ES-I3 (cell line): ENCODE data around the gene MRPS34.
"Not testable (repeated sequence)": the region's sequence is repeated elsewhere in the genome, so short reads cannot be mapped to it uniquely, and the experiment has no call there.

Source experiments
- H3K36me3 ChIP-seq: 2 replicates; pipeline ENCODE4 v1.6.1; 2013; ENCODE audit warnings: mild to moderate bottlenecking, low read length, control low read depth, moderate library complexity; ENCODE audit not compliant: insufficient read depth
- H3K4me1 ChIP-seq: 2 replicates; pipeline ENCODE4 v1.6.1; 2013; ENCODE audit warnings: mild to moderate bottlenecking, control low read depth, low read length; ENCODE audit not compliant: insufficient read depth
- H3K9ac ChIP-seq: 2 replicates; pipeline ENCODE4 v1.6.1; 2013; ENCODE audit warnings: low read depth, mild to moderate bottlenecking, low read length, moderate library complexity
- H3K9me3 ChIP-seq: 2 replicates; pipeline ENCODE4 v1.6.1; 2013; ENCODE audit warnings: mild to moderate bottlenecking, low read length, moderate library complexity; ENCODE audit not compliant: control insufficient read depth, insufficient read depth

Gene MRPS34

DNA sequence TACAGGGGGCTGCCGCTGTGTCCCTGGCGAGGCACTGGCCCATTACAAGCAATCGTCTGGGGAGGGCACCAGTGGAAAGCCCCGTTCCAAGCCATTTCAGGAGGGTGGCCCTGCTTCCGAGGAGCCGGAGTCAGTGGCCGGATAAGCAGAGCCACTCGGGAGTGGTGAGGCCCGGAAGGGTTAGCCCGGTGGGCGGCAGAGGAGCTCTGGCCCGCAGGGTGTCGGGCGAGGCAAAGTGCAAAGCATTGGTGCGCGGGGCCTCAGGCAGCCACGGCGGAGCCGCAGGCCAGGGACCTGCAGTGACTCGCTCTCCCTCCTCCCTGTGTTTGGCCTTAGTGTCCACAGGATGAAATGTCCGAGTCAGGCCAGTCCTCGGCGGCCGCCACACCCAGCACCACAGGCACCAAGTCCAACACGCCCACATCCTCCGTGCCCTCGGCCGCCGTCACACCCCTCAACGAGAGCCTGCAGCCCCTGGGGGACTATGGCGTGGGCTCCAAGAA lies 26.2 kb downstream of the MRPS34 start:
- no peak overlapping the region for H3K9ac ChIP-seq
- peaks cover 6% of the 10 kb centered on the region; the same call in 1 of the 2 replicates for H3K36me3 ChIP-seq
- peaks cover 5% of the 10 kb centered on the region; the same call in 1 of the 2 replicates for H3K4me1 ChIP-seq
- no peaks in the 10 kb centered on the region for H3K9me3 ChIP-seq

DNA sequence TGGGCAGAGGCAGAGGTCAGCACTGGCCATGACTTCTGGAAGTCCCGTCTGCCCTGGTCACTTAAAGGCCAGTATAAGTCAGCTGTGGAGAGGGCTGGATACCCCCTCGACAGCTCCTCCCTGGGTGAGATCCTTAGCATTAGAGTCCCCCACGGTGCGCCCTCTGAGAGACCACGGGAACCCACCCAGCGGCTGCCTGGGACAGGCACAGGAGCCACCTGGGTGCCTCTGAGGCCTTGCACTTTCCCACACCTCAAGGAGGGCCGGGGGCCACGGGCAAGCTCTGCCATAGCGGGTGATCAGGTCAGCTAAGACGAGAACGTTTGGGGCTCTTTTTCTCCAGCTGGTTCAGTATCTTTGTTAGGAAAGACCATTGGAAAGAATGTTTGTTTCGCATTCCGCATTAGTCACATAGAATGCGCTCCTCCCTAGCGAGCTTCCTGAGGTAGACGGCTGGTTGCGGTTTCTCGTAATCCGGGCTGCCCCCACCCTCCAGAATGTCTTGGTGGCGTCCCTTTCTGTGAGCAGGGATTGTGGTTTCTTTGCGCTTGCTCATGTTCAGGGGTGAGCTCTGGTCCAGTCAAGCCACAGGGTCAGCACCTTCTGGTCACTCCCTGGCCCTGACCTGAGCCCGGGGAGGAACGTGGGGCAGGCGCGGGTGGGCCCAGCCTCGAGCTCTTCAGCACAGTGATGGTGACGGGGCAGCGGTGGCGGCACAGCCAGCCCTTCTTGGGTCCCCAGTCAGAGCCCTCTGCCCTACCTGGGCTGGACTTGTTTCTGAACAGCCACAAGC lies 26.8 kb downstream of the MRPS34 start:
- Histone ChIP-seq H3K36me3 (peaks cover 6% of the 10 kb centered on the region; the same call in 1 of the 2 replicates), H3K9me3 (no peaks in the 10 kb centered on the region), H3K9ac (no peak overlapping the region), H3K4me1 (peaks cover 5% of the 10 kb centered on the region; the same call in 1 of the 2 replicates)

DNA sequence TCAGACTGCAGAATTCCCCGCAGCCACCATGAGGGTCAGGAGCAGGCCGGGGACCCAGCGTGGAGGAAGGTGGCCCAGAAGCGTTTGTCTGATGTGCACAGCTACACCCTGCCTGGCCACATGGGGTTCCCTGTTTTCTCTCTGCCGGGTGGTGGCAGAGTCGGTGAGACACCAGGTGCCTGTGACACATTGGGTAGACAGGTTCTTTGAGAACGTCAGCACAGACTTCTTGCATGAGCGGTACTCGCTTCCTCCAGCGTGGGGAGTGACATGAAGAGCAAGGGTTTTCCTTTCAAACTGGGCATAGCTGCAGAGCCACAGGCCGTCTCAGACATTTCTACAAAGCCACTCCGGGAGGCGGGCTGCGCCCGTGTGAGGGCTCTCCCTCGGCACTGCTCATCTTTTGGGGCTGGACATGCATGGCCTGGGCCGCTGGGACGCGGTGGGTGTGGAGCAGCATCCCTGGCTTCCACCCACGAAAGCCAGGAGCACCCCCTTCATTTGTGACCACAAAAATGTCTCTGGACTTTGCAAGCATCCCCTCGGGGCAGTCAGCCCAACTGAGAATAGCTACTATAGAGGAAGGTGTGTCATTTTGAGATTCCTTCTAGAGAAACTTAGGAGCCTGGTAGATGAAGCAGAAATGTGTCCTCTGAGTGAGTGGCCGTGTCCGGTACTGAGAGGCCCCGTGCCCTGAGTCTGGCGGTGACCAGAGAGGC lies 27.6 kb downstream of the MRPS34 start:
- Histone ChIP-seq H3K36me3 (peaks cover 6% of the 10 kb centered on the region; the same call in 1 of the 2 replicates), H3K9ac (no peak overlapping the region), H3K4me1 (peaks cover 5% of the 10 kb centered on the region; the same call in 1 of the 2 replicates), H3K9me3 (no peaks in the 10 kb centered on the region)

DNA sequence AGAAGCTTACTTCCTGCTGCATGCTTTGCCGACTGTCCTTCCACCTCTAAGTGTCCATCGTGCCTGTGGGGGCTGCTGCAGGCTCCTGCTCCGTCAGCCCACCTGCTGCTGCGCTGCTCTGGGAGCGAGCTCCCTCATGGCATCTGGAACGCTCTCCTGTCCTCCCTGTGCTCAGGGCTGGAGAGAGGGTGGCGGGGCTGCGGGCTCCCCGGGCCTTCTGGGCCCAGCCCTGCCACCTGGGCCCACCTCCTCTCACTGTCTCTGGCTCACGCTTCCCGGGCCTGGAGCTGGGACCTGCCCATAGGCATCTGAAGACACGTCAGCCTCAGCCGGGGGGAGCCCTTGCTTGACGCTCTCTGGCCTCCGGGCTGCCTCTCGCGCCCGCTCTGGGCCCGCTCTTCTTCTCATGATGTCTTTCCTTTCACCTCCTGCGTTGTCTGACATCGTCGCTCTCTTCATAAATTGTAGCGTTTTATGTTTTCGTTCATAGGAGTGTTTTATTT lies 28.5 kb downstream of the MRPS34 start:
- peaks cover 6% of the 10 kb centered on the region; the same call in 1 of the 2 replicates for H3K36me3 ChIP-seq
- H3K9ac ChIP-seq, result no peak overlapping the region
- no peaks in the 10 kb centered on the region for H3K9me3 ChIP-seq
- H3K4me1 ChIP-seq, result peaks cover 5% of the 10 kb centered on the region; the same call in 1 of the 2 replicates

DNA sequence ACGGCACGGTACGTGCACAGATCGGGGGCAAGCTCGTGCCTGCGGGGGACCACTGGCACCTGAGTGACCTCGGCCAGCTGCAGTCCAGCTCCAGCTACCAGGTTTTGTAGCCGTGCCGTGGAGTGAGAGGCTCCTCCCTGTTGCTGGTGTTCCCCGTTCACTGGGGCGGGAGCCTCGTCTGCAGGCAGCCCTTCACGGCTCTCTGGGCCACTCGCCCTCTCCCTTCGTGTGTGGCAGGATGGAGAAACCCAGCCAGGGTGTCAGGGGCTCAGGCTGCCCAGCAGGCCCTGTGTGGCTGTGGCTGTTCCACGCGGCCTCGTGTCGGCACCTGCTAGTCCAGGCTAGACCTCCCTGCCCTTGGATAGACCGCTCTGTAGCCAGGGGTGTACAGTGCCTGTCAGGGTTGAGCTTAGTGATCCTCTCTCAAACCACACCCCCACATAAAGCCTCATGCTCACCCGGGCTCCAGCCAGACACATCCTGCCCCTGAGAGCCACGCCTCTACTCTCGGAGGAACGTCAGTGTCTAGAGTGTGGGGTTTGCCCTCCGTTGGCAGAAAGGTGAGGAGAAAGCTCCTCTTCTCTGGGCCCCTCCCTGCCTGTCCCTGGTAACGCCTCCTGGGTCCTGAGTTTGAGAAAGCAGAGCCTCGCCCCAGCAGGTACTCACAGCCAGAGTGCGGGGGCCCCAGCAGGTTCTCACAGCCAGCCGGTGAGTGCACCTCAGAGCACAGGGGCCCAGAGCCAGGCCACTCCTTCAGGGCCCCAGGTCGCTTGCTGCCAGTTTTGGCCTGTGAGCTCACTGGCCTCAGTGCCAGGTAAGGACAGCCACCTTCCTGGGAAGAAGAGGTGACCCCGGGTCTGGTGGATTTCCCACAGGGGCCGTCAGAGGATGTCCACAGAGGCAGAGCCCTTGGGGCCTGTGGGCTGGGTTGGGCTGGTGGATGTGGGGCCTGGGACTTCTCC lies 29.3 kb downstream of the MRPS34 start:
- H3K9me3 ChIP-seq, result no peaks in the 10 kb centered on the region
- H3K9ac ChIP-seq, result no peak overlapping the region

DNA sequence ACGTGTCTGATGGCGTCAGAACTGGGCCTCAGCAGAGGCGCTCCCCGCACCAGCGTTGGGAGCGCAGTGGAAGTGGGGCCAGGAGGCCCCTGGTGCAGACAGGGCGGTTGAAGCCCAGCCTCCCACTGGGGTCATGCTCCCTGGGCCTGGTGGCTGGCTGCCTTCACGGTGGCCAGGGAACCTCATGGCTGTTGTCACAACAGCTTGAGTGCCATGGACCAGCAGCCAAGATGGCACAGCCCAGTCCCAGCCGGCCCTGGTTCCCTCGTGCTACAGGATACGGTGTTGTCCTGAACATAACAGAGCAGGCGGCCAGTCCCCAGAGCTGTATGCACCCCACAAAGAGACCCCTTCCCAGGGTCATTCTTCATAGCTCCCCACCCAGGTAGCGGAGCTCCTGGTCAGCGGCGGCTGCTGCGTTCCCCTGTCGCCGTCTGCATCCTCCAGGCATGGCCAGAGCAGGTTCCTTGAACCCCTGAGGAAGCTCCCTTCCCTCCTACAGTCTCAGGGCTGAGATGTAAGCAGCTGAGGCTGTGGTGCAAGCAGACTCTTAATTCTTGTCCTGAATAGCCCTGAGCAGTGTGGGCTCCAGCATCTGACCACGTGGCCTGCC lies 31.3 kb downstream of the MRPS34 start:
- peaks cover 5% of the 10 kb centered on the region; the same call in 1 of the 2 replicates for H3K4me1 ChIP-seq
- H3K9me3 ChIP-seq, result no peaks in the 10 kb centered on the region
- no peaks in the 10 kb centered on the region for H3K36me3 ChIP-seq
- no peak overlapping the region for H3K9ac ChIP-seq

More for the DNA sequence above, 29.3 kb downstream of the MRPS34 start:
- Histone ChIP-seq H3K4me1 (peaks cover 5% of the 10 kb centered on the region; the same call in 1 of the 2 replicates), H3K36me3 (peaks cover 1% of the 10 kb centered on the region; the same call in 1 of the 2 replicates)

DNA sequence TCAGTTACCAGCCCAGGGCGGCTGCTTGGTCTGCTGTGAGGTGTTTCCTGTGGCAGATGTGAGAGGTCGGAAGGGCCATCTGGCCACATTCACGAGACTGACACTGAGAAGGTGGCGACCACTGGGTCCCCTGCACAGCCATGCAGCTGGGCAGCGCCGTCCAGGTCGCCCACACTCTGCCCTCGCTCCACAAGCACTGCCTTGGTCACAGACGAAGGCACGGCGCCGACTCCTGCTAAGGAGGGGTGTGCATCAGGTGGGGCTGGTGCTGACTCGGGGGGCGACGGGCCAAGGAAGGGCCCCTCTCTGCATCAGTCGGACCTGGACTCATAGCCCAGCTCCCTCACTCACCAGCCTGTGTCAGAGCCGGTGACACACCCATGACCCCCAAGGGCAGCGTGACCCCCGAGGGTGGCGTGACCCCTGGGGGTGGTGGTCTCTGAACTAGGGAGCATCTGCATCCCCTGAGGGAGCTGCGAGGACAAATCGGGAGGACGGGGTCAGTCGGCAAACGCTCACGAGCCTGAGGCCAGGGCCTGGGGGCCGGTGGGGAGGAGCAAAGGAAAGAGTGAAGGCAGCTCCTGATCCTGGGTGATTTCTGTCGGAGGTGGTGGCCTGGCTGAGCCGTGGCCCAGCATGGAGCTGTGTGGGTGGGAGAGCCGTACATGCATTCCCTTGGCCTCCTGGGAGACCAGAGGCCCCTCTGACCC lies 32.0 kb downstream of the MRPS34 start:
- Histone ChIP-seq H3K4me1 (0 out of 2 replicates have a peak, but pooled peaks cover 5% of the 10 kb centered on the region), H3K9me3 (no peaks in the 10 kb centered on the region), H3K36me3 (no peaks in the 10 kb centered on the region), H3K9ac (no peak overlapping the region)

DNA sequence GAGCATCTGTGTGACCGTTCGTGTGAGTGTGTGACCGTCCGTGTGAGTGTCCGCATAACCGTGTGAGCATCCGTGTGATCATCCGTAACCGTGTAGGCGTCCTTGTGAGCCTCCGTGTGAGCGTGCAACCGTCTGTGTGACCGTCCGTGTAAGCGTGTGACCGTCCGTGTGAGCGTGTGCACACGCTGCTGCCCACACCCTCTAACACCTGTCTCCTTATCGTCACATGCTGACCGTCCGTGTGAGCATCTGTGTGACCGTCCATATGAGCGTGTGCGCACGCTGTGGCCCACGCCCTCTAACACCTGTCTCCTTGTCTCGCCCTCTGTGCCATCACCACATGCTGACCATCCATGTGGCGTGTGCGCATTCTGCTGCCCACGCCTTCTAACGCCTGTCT lies 32.7 kb downstream of the MRPS34 start:
- Histone ChIP-seq H3K9me3 (no peaks in the 10 kb centered on the region), H3K36me3 (no peaks in the 10 kb centered on the region), H3K9ac (no peak overlapping the region), H3K4me1 (0 out of 2 replicates have a peak, but pooled peaks cover 3% of the 10 kb centered on the region)

DNA sequence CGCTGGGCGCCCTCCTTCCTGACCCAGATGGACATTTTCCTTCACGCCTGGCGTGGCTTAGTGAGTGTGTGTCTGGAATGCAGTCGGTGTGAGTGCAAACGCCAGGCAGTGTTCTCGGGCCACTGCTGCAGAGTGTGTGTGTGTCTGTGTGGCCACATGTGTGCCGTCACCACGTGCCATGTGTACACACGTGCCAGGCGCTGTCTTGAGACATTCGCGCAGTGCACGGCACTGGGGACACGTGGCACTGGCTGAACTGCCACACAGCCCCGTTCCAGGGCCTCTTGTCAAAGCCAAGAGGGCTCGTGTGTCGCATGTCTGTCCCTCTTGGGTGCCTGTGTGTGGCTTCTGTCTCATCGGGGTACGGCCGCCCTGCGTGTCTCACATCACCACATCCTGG lies 38.1 kb downstream of the MRPS34 start:
- Histone ChIP-seq H3K9me3 (no peaks in the 10 kb centered on the region), H3K9ac (no peak overlapping the region), H3K36me3 (no peaks in the 10 kb centered on the region), H3K4me1 (no peaks in the 10 kb centered on the region)

DNA sequence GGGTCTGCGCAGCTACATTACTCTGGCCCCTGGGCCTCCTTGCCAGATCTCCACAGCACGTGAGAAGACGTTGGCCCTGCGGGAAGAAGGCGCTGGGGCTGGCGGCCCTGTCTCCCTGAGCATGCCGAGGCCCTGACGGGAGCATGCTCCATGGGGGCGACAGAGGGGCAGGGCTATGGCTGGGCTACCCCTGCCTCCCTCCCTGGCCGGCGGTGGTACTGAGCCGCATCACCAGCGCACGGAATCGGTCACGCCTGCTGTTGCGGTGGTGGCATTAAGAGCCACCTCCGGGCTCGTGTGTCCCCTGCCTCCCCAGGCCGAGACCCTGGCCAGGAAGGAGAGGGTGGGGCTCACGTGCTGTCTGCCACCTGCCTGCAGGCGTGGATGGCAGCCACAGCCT lies 38.8 kb downstream of the MRPS34 start:
- Histone ChIP-seq H3K9ac (no peak overlapping the region), H3K36me3 (no peaks in the 10 kb centered on the region), H3K4me1 (no peaks in the 10 kb centered on the region), H3K9me3 (no peaks in the 10 kb centered on the region)

DNA sequence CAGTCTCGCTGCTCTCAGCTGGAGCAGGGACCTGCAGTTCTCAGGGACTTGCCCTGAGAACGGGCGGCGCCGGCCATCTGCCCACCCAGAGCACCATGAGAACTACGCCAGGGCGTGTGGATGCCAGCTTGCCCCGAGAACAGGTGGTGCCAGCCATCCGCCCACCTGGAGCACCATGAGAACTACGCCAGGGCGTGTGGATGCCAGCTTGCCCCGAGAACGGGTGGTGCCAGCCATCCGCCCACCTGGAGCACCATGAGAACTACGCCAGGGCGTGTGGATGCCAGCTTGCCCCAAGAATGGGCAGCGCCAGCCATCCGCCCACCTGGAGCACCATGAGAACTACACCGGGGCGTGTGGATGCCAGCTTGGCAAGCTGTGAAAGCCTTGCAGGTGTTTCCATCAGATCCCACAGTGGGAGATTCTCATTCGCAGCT lies 40.4 kb downstream of the MRPS34 start:
- not testable (repeated sequence) for H3K36me3 ChIP-seq, H3K4me1 ChIP-seq, H3K9me3 ChIP-seq, H3K9ac ChIP-seq

DNA sequence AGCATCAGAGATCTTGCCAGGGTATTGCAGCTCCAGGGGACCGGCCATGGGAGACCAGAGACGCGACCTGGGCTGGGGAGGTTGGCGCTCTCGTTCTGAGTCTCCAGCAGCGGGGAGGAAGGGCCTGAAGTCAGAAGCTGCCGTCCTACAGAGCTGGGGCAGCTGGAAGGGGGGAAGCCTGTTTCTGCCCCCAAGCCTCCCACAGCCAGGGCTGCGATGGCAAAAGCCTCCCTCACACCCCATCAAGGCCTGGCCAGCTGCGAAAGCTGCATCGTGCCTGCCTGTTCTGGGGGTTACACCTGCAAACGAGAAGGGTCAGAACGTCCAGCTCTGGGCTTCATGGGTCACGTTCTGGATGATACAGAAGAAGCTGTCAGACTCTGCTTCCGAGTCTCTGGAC lies 40.9 kb downstream of the MRPS34 start:
- H3K36me3 ChIP-seq, result no peaks in the 10 kb centered on the region
- no peaks in the 10 kb centered on the region for H3K4me1 ChIP-seq
- H3K9me3 ChIP-seq, result no peaks in the 10 kb centered on the region
- no peak overlapping the region for H3K9ac ChIP-seq

DNA sequence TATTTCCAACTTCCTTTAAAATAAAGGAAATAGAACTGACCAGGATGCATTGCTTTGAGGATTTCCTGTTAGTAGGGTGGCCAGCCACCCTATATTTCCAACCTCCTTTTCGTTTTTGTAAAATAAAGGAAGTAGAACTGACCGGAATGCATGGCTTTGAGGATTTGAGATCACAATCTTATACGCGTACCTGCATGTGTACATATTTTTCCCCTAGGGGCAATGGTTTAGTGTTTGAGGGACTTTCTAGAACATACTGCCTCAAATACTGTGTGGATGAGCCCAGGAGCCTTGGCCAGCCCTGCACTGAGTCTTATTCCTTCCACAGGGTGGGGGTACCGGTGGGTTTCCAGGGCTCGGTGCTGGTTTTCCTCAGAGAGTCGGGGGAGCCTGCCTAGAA lies 41.3 kb downstream of the MRPS34 start:
- H3K36me3 ChIP-seq, result no peaks in the 10 kb centered on the region

More for the DNA sequence above, 41.3 kb downstream of the MRPS34 start:
- no peak overlapping the region for H3K9ac ChIP-seq
- no peaks in the 10 kb centered on the region for H3K9me3 ChIP-seq
- H3K4me1 ChIP-seq, result no peaks in the 10 kb centered on the region
